Islet precursor cell (in vitro differentiated cells): ENCODE results near the gene CCBE1.

Source experiments
- DNase-seq: peaks from one replicate; pipeline ENCODE4 v3.0.0-alpha.2; 2018

Gene CCBE1

GRCh38 chr18:59565957-59566356, 131.3 kb downstream of the CCBE1 start:
- DNase-seq: no peak

DNA sequence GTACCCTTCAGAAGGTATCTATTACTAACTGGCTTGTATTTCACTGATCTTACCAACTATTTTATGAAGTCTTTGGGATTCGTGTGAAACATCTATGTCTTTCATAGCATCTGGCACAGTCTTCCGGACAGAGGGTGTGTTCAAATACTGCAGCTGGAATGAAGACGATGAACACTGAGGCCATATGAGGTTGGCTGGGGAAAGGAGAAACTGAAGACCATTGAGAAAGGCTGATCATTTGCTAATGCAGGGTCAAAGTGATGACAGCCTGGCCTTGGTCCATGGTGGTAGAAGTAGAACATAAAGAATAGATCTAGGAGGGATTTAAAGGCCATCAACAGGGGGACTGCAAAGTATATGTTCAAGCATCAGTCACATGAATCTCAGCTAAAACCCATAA, 132.7 kb downstream of the CCBE1 start:
- DNase-seq: no peak

DNA sequence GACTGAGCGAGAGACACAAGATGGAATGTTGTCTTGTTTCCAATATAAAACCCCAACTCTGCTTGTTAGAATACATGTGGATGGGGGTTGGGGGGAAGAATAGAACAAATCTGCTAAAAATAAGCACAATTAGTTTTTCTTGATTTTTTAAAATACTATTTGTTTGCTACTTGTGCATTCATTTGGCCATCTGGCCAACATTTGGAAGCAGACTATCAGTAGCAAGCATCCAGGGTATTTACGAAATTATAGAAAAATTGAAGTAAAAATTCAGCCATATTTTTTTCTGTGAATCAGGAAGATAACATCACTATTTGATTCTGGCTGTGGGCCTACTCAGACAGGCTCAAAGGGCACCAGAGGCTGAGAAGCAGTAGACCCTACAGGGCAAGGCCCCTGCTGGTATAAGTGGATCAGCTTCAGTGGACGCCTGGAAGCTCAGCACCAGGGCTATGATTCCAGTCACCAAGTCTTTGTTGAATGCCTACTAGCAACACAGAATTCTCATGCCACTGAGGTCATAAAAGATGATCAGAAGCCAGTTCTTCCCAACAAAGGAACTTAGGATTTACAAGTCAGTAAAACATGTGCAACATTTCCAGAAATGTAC, 133.9 kb downstream of the CCBE1 start:
- DNase-seq: no peak

DNA sequence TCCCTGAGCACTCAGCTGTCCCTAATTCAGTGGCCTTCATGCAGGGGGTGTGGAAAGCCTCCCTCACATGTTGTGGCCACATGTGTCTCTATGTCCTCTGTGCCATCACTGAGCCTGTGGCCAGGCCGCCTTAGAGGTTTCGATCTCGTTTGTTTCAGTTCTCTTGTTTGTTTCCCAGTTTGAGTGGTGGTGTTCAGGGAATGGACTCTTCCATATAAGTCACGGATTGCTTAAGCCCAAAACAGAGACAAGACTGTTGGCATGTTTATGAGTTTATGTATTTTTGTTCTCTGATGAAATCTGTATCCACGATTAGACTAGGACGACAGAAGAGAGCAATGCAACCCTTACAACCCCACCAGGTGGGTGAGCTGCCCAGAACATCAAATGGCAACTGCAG, 134.5 kb downstream of the CCBE1 start:
- no peak for DNase-seq

GRCh38 chr18:59561612-59562011, 135.6 kb downstream of the CCBE1 start:
- no peak for DNase-seq

DNA sequence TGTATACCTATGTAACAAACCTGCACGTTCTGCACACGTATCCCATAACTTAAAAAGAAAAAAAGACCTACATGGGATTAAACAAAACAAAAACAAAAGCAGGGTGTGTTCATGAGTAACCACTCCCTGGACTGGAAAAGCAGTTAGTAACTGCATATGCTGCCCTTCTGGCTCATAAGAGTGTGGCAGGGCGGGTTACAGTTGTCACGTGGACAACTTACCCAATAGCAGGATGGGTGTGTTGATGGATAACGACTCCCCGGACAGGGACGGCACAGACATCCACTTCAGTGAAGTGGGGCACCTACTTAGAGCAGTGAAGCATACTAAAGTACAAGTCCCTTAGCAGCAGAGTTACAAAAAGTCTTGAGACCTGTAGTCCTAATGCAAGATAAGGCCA, 136.7 kb downstream of the CCBE1 start:
- no peak for DNase-seq

GRCh38 chr18:59559528-59559927, 137.7 kb downstream of the CCBE1 start:
- DNase-seq: no peak

DNA sequence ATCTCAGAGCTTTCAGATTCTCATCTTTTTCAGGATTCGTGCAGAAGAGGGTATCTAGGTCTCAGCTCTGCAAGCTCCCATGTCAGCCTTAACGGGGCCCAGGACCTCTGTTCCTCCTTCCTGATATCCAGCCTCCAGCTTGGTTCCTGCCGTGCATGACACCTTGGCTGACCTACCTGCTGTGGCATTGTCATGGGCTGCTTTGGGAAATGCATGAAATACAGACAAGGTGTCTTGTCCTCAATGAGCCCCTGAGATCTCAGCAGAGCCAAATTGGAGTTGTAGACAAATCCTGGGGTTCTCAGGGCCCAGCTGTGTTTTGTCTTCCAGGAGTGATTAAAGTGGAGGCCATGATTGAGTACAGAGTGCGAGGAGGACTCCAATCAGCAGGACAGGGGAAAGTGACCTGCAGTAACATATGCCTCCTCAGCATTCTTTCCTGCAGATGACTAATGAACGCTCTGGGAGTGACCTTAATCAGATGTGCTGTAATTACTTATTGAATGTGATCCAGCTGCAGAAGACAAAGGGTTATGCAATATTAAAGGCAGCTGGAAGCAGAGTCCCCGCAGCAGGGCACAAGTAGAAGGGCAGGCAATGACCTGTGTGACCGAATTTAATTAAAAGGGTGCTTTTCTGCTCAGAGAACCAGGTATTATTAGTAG, 141.1 kb downstream of the CCBE1 start:
- no peak for DNase-seq

DNA sequence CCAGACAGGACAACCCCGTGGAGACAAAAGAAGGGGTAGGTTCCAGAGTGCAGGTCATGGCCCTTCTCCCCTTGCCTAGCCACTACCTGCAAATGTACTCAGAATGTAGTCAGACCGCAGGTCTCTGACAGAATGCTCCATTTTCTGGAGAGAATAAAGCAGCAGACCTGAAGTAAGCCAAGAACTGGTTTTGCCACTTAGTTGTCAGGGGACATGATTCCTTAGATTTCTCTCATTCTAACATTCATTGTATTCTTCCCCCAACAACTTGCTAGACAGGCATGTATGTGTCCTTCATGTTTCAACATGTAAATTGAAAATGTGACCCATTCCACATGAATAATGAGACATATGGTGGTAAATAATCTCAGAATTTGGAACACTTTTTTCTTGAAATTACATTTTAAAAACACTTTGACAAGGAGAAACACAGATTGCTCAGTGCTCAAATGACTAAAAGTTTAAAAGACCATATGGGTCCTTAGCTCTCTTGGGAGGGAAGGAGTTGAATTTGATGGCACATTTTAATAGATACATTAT, 142.4 kb downstream of the CCBE1 start:
- no peak for DNase-seq

- DNase-seq: no peak
These were observed 143.9 kb downstream of the CCBE1 start for GRCh38 chr18:59553273-59553870.

GRCh38 chr18:59551902-59552635, 145.2 kb downstream of the CCBE1 start:
- no peak for DNase-seq

GRCh38 chr18:59550174-59550516, 147.1 kb downstream of the CCBE1 start:
- no peak for DNase-seq

DNA sequence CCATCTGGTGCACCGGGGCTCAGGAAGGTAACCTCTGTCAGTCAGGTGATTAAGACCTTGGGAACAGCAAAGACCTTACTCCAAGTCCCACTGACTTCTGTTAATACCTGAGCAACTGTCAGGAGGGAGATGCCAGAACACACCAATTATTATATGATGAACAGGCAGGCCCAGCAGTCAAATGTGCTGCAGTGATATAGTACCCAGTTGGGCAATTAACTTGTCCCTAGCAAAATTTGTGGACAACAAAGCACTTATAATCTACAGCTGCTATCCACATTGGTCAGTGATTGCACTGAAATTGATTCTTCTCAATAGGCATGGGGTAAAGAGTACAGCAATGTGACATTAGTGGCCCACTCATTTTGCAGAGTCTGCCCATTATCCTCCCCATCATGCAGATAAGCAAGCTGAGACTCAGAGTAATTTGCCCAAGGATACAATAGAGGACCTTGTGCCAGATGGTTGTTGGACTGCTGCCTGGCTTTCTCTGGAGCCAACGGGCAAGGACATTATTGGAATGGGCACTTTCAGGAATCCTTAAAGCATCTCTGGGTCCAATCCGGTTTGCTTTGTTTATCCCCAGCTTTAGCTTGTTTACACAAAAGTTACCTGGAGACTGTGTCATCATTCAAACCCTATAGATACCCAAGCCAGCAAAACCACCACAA, 147.6 kb downstream of the CCBE1 start:
- DNase-seq: no peak

DNA sequence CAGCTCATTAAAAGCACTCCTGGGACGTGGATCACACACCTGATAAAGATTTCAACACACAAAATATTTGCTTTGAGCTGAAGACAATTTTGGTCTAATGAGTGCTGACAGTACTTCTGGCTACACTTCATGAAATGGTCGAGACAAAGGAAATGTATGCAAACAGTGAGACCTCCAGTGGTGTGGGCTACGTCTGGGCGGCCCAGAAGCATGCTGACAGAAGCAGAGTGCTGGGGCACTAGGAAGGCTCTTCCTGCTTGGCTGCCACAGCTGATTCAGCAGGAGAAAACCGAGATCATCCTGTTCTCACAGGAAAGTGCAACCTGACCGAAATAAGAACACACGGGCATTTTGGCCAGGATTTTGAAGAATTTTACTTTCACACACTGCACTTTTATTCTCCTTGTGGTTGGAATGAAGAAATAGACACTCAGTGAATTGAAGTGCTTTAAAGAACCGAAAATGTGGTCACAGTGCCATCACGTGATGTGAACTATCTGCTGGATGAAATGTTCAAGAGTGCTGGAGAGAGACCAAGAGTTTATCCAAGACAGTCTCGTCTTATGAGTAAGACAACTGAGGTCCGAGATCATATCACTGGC, 149.5 kb downstream of the CCBE1 start:
- DNase-seq: peak; percentile 73

- DNase-seq: no peak
These were observed 151.0 kb downstream of the CCBE1 start for GRCh38 chr18:59546188-59546587.

DNA sequence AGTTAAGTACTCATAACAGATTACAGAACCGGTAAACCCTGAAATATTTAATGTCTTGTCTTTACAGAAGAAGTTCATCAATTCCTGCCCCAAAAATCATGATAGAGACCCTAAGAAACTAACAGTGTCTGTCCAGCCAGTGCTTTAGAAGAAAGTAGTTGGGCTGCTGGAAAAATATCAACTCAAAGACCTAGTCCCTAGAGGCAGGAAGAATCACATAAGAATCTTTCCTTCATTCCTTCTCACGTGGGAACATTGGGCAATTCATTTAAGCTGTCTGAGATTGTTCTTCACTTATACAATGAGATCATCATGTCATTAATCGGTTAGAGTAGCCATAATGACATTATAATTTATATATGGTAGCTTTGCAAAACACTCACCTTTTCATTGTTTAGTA, 156.4 kb downstream of the CCBE1 start:
- DNase-seq: no peak

GRCh38 chr18:59540346-59540745, 156.9 kb downstream of the CCBE1 start:
- DNase-seq: no peak

- no peak for DNase-seq
These were observed 158.1 kb downstream of the CCBE1 start for GRCh38 chr18:59539108-59539507.

GRCh38 chr18:59537579-59537978, 159.6 kb downstream of the CCBE1 start:
- DNase-seq: no peak

- DNase-seq: no peak
These were observed 161.1 kb downstream of the CCBE1 start for GRCh38 chr18:59536166-59536565.

DNA sequence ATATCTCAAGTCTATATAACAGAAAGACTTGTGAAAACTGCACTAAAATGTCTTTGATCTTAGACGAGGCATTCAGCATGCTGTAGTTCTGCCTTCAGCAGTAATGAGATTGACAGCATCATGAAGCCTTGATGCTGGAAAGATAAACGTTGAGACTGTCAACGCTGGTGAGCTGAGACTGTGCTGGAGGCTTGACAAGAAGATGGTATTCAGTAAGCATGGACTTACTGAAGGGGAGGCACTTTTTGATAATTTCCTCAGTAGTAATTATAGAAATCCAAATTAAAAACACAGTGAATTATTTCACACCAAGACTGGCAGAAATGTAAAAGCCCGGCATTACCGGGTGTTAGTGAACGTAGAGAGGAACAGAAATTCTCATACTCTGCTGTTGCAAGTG, 162.2 kb downstream of the CCBE1 start:
- no peak for DNase-seq

GRCh38 chr18:59528866-59529265, 168.4 kb downstream of the CCBE1 start:
- peak; percentile 84 for DNase-seq
